Adrenal gland (tissue), 5 donors: ENCODE results near the gene WHRN.

Source experiments
- CTCF ChIP-seq, 6 experiments: fragments of 450-650 bp in 4 of 6; fragments of 200-600 bp in 2 of 6; sonication (generic) in 1 of 6; IDR thresholded peaks; 1 replicate in 5 of 6; 2 replicates in 1 of 6; pipeline versions ENCODE4 v1.5.1 to v1.8.0; 2016 to 2021; ENCODE audit warnings: antibody characterized with exemption in 6 of 6, mild to moderate bottlenecking in 2 of 6, moderate library complexity in 1 of 6
- POLR2A ChIP-seq, 2 donors: fragments of 450-650 bp; IDR thresholded peaks; one replicate each; pipeline ENCODE4 v1.6.1; 2017; ENCODE audit warnings: antibody characterized with exemption in 2 of 2, mild to moderate bottlenecking in 2 of 2, moderate library complexity in 1 of 2
- donor health status: DM: no; HTN: no; CAD: no.

DNA sequence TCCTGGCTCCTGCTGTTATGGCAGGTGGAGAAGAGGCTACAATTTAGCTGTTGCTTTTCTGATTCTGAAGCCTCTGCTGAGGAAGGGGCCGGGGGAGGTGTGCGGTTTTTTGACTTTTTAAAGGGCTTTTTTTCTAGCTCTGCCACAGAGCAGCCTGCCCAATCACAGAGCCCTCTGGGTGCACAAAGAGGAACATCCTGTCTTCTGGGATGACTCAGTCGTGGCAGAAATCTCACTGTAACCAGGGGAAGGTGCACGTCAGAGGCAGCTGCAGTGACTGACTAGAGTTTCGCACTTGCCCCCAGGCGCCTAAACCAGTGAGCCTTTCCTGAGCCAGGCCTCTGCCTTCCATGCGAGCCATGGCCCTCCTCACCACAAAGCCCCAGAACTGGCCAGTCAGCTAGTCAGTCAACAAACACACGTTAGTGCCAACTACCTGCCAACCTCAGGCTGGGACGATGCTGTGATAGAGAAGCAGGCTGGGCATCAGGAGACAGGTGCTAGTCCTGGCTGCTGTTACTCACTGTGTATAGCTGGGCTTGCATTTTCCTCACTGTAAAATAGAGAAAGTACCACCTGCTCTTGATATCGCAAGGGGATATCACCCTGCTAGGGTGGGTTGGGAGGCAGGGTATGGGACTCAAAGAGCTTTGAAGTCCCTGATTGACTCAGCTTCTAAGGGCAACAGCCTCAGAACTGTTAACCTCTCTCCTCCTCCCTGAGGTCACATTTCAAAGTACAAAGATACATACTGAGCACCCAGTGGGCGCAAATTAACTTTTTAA is 119.7 kb downstream of the WHRN start:
- TF ChIP-seq POLR2A (IDR thresholded peaks at IDR 0.05) (peak; percentile 23 to 36), CTCF (IDR thresholded peaks at IDR 0.05) (no peak)
